ENCODE data around the gene SCN3A. TPM values are rescaled to one million over a fixed set of nuclear protein-coding genes. Genes with fewer than 3 reads are reported as not detected.

Gene SCN3A
- total RNA-seq, 1 experiment from 2014 or later: not detected

DNA sequence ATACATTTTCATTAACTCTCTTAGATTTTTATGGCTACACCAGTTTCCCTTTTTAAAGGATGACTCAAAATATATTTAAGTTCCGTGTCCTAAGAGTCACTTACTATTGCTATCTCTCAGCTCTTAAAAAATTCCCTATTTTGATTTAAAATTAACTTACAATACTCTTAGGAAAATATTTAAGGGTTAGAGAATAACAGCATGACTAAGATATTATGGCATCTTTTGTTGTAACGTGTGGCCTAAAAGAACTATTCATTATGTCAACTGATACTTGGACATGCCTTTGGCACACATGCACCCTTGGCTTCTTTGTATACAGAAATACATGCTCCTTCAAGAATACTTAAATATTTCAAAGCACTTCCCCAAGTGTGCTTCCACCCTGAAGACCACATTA lies 42.3 kb downstream of the SCN3A start:
- Histone ChIP-seq H3K27me3 (ENCODE audit: control insufficient read depth, insufficient read depth, low read length) (no peaks in the 10 kb centered on the region), H3K4me3 (ENCODE audit: insufficient read depth, low read depth, low read length) (no peak overlapping the region), H3K36me3 (replicated peaks; ENCODE audit: control insufficient read depth, insufficient read depth, low read length) (no peaks in the 10 kb centered on the region)
- DNase-seq: no peak

DNA sequence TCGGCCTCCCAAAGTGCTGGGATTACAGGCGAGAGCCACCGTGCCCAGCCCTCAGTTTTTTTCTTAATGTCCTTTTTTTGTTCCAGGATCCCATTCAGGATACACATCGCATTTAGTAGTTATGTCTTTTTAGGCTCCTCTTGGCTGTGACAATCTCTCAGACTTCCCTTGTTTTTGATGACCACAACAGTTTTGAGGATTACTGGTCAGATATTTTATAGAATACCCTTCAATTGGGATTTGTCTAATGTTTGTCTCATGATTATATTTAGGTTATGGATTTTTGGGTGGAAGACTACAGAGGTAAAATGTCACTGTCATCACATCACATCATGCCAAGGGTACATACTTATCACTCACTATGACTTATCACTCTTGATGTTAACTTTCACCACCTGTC lies 46.7 kb downstream of the SCN3A start:
- H3K27me3 ChIP-seq (ENCODE audit: control insufficient read depth, insufficient read depth, low read length): no peaks in the 10 kb centered on the region
- no peak overlapping the region for H3K4me3 ChIP-seq (ENCODE audit: insufficient read depth, low read depth, low read length)
- no peaks in the 10 kb centered on the region for H3K36me3 ChIP-seq (replicated peaks; ENCODE audit: control insufficient read depth, insufficient read depth, low read length)
- DNase-seq: no peak

DNA sequence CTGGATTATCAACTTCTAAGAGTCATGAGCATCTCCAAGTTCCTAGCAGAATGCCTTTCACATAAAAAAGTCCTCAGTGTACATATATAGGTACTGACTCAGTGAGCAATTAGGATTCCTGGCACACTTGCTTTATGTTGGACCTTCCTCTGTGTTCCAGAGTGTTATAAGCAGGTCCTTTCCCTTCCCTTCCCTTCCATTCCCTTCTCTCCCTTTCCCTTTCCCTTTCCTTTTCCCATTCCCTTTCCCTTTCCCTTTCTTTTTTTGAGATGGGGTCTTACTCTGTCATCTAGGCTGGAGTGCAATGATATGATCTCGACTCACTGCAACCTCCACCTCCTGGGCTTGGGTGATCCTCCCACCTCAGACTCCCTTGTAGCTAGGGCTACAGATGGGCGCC lies 48.7 kb downstream of the SCN3A start:
- H3K27me3 ChIP-seq (ENCODE audit: control insufficient read depth, insufficient read depth, low read length): no peaks in the 10 kb centered on the region
- DNase-seq: no peak
- H3K36me3 ChIP-seq (replicated peaks; ENCODE audit: control insufficient read depth, insufficient read depth, low read length): no peaks in the 10 kb centered on the region
- H3K4me3 ChIP-seq (ENCODE audit: insufficient read depth, low read depth, low read length): no peak overlapping the region

DNA sequence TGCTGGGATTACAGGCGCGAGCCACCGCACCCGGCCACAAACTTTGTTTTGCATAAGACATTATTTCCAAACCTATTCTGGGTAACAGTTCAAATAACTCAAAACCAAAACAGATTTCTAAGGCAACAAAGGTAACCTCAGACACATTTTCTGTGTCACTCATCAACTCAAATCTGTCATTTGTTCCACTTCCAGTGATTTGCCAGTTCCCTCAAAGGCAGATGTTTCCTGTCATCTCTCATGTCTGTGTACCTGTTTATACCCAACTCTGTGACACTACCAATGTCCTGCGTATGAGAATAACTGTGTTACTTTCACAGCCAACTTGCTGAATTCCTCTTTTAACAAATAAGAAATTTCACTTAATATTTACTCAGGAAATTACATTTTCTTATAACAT lies 54.4 kb downstream of the SCN3A start:
- no peaks in the 10 kb centered on the region for H3K27me3 ChIP-seq (ENCODE audit: control insufficient read depth, insufficient read depth, low read length)
- H3K4me3 ChIP-seq (ENCODE audit: insufficient read depth, low read depth, low read length): no peak overlapping the region
- no peaks in the 10 kb centered on the region for H3K36me3 ChIP-seq (replicated peaks; ENCODE audit: control insufficient read depth, insufficient read depth, low read length)
- DNase-seq: no peak

DNA sequence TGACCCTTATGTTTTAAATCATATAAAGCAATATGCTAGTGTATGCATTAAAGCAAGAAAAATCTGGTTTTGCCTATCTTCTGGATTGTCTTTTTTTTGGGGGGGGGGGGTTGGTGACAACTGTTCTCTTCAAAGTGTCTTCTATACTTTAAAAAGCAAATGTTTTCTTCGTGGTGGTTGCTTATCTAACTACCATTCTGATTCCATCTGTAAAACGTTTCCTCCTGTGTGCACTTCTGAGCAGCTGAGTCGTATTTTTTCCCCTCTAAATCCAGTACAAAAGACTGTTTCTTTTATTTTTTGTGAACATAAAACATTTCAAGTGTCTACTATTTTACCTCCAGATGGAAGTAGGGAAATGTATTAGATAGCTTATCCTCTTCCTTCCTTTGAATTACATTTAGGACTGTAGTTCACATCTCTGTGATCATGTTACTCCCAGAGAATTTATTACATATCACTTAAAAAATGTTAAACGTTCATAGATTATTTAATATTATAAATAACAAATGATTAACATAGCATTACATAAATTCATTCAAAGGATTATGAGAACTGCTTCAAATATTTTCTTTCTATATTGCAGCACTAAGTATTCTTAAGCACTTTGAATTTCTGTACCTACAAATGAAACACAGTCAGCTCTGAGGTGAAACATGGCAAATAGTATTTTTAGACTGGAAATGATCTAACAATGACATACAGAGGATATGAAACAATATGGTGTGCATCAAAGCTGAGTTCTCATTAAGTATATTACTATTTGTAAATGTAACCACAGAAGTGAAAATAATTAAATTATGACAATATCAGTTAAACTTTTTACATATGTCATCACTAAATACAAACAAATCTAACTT lies 56.4 kb downstream of the SCN3A start:
- Histone ChIP-seq H3K27me3 (ENCODE audit: control insufficient read depth, insufficient read depth, low read length) (no peaks in the 10 kb centered on the region), H3K4me3 (ENCODE audit: insufficient read depth, low read depth, low read length) (no peak overlapping the region), H3K36me3 (replicated peaks; ENCODE audit: control insufficient read depth, insufficient read depth, low read length) (no peaks in the 10 kb centered on the region)
- no peak for DNase-seq

DNA sequence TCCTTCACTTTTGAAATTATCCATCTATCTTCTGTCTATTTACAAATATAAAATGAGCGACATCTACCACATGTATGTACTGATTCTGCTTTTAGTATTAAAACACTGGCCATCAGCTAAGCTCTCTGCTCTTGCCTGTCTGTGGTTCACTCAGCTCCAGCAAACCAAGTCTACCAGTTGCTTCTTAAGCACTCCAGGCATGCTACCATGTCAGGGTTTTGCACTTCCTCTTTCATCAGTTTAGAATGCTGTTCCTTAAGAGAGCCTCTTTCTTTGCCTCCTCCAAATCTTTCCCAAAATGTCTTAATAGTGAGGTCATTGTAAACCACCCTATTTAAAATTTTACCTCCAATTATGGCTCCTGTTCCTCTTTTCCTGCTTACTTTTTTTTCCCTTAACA lies 59.5 kb downstream of the SCN3A start:
- Histone ChIP-seq H3K27me3 (ENCODE audit: control insufficient read depth, insufficient read depth, low read length) (no peaks in the 10 kb centered on the region), H3K4me3 (ENCODE audit: insufficient read depth, low read depth, low read length) (no peak overlapping the region), H3K36me3 (replicated peaks; ENCODE audit: control insufficient read depth, insufficient read depth, low read length) (no peaks in the 10 kb centered on the region)
- no peak for DNase-seq

DNA sequence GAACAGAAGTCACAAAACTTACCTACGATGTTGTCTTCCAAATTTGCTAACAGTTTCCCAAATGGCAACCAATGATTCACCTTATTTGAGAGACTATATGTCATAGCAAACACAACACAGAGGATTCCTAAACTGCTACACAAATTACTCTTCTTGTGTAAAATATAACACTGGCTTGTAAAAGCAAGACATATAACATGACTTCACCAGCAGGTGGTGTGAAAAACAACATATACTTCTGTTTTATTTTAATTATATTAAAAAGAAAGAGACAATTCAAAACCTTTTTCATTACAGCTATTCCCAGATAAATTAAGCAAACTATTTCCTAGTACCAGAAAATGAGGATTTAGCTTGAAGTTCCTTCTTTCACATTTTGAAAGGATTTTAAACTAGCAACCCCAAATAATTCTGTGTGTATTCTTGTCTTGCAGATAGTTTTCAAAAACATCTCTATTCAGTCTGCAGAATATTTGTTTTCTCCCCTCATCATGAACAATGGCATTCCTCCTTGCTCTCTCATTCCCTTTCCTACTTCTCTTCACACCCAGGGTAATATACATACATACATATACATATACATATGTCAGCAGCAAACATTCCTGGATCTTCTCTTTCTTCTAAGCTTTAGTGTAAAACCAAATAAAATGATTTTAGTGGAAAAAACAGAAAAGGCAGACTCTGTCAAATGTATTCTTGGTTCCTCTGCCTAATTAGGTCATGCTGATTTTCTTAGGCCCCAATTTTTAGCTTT lies 62.1 kb downstream of the SCN3A start:
- no peaks in the 10 kb centered on the region for H3K36me3 ChIP-seq (replicated peaks; ENCODE audit: control insufficient read depth, insufficient read depth, low read length)
- no peak overlapping the region for H3K4me3 ChIP-seq (ENCODE audit: insufficient read depth, low read depth, low read length)
- no peaks in the 10 kb centered on the region for H3K27me3 ChIP-seq (ENCODE audit: control insufficient read depth, insufficient read depth, low read length)
- no peak for DNase-seq

DNA sequence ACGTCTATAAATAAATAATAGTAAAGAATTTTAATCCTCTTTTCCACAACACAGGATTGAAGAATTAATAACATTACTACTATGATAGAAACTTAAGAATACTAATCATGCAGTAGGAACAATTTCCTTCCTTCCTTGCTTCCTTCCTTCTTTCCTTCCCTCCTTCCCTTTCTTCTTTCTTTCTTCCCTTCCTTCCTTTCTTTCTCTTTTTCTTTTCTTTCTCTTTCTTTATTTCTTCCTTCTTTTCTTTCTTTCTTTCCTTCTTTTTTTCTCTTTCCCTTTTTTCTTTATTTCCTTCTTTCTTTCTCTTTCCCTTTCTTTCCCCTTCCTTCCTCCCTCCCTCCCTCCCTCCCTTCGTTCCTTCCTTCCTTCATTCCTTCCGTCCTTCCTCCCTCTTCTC lies 77.6 kb downstream of the SCN3A start:
- H3K27me3 ChIP-seq (ENCODE audit: control insufficient read depth, insufficient read depth, low read length): no peaks in the 10 kb centered on the region
- H3K4me3 ChIP-seq (ENCODE audit: insufficient read depth, low read depth, low read length): no peak overlapping the region
- no peaks in the 10 kb centered on the region for H3K36me3 ChIP-seq (replicated peaks; ENCODE audit: control insufficient read depth, insufficient read depth, low read length)
- no peak for DNase-seq

DNA sequence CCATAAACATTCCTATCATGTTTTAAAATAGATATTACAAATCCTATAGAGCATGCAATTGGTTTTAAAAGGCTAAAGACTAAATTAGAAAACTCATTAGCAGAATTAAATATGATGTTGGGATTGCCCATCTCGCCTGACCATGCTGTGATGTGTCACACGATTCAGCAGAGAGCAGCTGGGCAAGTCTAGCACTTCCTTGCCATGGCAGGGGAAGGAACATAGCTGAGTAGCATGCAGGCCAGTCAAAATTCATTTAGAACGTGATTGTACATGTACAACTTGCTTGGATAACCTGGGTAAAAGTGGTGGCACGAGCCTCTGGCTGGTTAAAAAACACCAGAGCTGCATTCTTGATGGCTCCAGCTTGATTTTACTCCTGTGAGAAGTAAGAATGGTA lies 81.3 kb downstream of the SCN3A start:
- Histone ChIP-seq H3K4me3 (ENCODE audit: insufficient read depth, low read depth, low read length) (no peak overlapping the region), H3K27me3 (ENCODE audit: control insufficient read depth, insufficient read depth, low read length) (no peaks in the 10 kb centered on the region), H3K36me3 (replicated peaks; ENCODE audit: control insufficient read depth, insufficient read depth, low read length) (no peaks in the 10 kb centered on the region)
- no peak for DNase-seq

DNA sequence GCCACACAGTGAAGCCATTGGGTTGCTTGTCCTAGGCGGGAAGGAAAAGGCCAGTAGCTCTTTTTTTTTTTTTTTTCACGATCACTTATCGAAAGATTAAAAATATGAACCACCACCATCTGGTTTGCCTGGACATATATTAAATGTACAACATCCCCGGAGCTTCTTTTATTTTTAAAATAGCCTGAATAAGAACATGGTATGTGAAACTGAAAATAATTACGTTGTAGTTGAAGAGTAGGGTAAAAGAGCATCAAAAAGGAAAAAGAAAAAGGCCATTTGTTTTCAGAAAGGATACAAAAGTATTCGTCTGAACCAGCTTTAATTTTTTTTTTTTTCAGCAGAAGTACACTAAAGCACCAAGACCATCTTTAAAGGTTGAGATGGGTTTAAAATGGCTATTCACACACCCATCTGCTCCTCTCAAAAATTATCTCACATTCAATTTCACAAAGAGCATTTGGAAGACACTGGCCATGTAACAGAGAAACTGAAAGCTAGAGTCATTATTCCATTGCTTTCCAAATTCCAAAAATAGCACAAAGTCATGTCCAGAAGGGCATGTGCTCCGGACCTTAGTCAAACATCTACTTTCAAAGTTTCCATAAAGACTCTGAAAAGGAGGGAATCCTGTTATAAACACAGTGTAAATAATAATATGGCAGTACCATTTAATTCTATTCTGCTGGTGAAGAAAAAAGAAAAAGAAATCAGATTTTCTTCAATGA lies 82.9 kb downstream of the SCN3A start:
- no peaks in the 10 kb centered on the region for H3K36me3 ChIP-seq (replicated peaks; ENCODE audit: control insufficient read depth, insufficient read depth, low read length)
- no peak overlapping the region for H3K4me3 ChIP-seq (ENCODE audit: insufficient read depth, low read depth, low read length)
- DNase-seq: no peak
- H3K27me3 ChIP-seq (ENCODE audit: control insufficient read depth, insufficient read depth, low read length): no peaks in the 10 kb centered on the region

DNA sequence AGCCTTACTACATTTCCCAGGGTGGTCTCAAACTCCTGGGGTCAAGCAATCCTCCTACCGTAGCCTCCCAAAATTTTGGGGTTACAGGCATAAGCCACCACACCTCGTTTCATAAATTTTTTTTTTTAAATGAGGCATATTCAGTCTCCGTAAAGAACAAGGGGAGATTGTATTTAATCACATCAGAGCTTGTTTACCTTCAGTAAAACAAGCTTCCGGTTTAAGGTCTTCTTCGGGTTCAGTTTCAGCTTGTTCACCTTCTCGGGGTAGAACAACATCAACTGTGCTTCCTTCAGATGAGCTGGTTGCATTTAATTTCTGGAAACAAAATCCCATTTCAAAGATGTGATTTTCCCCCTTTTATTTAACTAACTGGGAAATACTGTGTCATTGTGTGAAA lies 88.6 kb downstream of the SCN3A start:
- DNase-seq: no peak
- H3K36me3 ChIP-seq (replicated peaks; ENCODE audit: control insufficient read depth, insufficient read depth, low read length): no peaks in the 10 kb centered on the region
- no peaks in the 10 kb centered on the region for H3K27me3 ChIP-seq (ENCODE audit: control insufficient read depth, insufficient read depth, low read length)
- H3K4me3 ChIP-seq (ENCODE audit: insufficient read depth, low read depth, low read length): no peak overlapping the region

DNA sequence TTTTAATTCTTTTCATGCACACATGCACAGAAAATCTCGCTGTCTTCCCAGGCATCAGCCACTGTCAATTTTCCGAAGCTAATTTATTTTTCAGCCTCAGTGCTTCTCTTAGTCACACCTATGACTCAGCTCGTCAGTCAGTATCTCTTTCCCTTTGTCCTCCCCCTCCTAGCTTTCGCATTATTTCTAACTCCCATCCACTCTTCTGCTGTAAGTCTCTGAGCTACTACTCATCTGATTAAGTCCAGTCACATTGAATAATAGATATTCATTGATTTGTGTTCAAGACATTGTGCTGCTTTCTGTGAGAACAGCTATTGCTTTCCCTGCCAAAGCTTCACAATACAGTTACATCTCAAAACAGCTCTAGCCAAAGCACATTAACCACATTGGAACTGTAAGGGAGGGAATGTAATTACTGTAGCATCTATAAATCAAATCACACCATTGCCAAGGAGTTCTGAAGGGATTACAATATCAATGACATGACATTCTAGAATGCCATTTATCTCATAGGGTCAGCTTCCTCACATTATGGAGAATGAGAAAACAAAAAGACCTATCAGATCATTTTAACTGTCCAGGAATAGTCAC lies 89.4 kb downstream of the SCN3A start:
- no peaks in the 10 kb centered on the region for H3K27me3 ChIP-seq (ENCODE audit: control insufficient read depth, insufficient read depth, low read length)
- no peaks in the 10 kb centered on the region for H3K36me3 ChIP-seq (replicated peaks; ENCODE audit: control insufficient read depth, insufficient read depth, low read length)
- no peak overlapping the region for H3K4me3 ChIP-seq (ENCODE audit: insufficient read depth, low read depth, low read length)
- DNase-seq: no peak

DNA sequence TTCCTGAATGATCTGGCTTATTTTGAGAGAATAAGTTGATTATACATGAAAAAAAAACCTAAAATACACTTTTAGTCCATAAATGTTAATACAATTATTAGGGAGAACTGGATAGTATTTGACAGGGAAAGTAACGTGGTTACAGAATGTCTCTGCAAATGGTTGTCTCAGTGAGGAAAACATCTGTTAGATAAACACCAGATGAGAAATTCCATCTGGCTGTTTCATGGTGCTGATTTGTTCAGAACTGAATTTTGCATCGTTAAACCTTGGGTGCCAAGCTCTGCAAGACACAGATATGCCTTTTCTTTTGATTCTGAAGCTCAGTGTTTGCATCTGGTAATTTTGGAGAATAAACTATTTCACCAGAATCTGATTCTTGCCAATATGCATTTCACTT lies 90.4 kb downstream of the SCN3A start:
- Histone ChIP-seq H3K36me3 (replicated peaks; ENCODE audit: control insufficient read depth, insufficient read depth, low read length) (no peaks in the 10 kb centered on the region), H3K27me3 (ENCODE audit: control insufficient read depth, insufficient read depth, low read length) (no peaks in the 10 kb centered on the region), H3K4me3 (ENCODE audit: insufficient read depth, low read depth, low read length) (no peak overlapping the region)
- DNase-seq: no peak

DNA sequence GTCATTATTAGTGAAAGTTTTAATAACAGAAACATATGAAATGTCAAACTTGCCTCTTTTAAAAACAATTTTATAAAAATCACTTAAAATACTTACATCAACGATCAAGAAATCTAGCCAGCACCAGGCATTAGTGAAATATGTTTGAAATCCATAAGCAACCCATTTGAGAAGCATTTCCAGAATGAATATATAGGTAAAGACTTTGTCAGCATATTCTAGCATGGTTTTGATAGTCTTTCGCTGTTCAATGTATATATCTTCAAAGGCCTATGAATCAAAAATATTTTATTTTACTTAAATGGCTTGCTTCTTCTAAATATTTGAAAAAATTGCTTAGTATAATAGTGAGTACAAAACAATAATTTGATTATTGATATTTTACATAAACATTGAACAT lies 91.1 kb downstream of the SCN3A start:
- H3K4me3 ChIP-seq (ENCODE audit: insufficient read depth, low read depth, low read length): no peak overlapping the region
- H3K36me3 ChIP-seq (replicated peaks; ENCODE audit: control insufficient read depth, insufficient read depth, low read length): no peaks in the 10 kb centered on the region
- no peaks in the 10 kb centered on the region for H3K27me3 ChIP-seq (ENCODE audit: control insufficient read depth, insufficient read depth, low read length)
- no peak for DNase-seq
